CD4-positive, alpha-beta T cell treated with Interleukin-12 subunit alpha and Interleukin-12 subunit beta, for 1 hour (primary cell): ENCODE measurements around the gene SELENOM.
"Not testable (repeated sequence)": the region's sequence is repeated elsewhere in the genome, so short reads cannot be mapped to it uniquely, and the experiment has no call there.

Experiments
- DNase-seq: peaks from one replicate; pipeline ENCODE4 v3.0.0-alpha.2; 2020

The SELENOM gene

GRCh38 chr22:31089160-31090100, 17.9 kb downstream of the SELENOM start:
- peak; percentile 56 for DNase-seq

GRCh38 chr22:31088233-31088986, 19.0 kb downstream of the SELENOM start:
- DNase-seq = no peak

- DNase-seq = no peak
These were observed 19.6 kb downstream of the SELENOM start for GRCh38 chr22:31087744-31088215.

- DNase-seq = no peak
These were observed 20.6 kb downstream of the SELENOM start for GRCh38 chr22:31086703-31087330.

- no peak for DNase-seq
These were observed 21.4 kb downstream of the SELENOM start for GRCh38 chr22:31085928-31086327.

- no peak for DNase-seq
These were observed 21.9 kb downstream of the SELENOM start for GRCh38 chr22:31085493-31085824.

GRCh38 chr22:31084811-31085492, 22.4 kb downstream of the SELENOM start:
- peak; percentile 84 for DNase-seq

- no peak for DNase-seq
These were observed 23.2 kb downstream of the SELENOM start for GRCh38 chr22:31083923-31084810.

- no peak for DNase-seq
These were observed 24.0 kb downstream of the SELENOM start for GRCh38 chr22:31083377-31083768.

GRCh38 chr22:31082606-31083376, 24.6 kb downstream of the SELENOM start:
- DNase-seq = peak; percentile 48

GRCh38 chr22:31081963-31082605, 25.3 kb downstream of the SELENOM start:
- no peak for DNase-seq

- DNase-seq = peak; percentile 89
These were observed 26.3 kb downstream of the SELENOM start, which contains the start of gene SMTN for GRCh38 chr22:31080848-31081649. Gene SMTN (plus strand): TSS chr22:31081318. CDS start chr22:31083259, 1,941 bp downstream.

GRCh38 chr22:31080164-31080847, 27.1 kb downstream of the SELENOM start:
- no peak for DNase-seq

GRCh38 chr22:31079095-31079642, 28.2 kb downstream of the SELENOM start:
- no peak for DNase-seq

GRCh38 chr22:31078389-31078788, 29.0 kb downstream of the SELENOM start:
- DNase-seq = not testable (repeated sequence)

GRCh38 chr22:31077681-31078080, 29.7 kb downstream of the SELENOM start:
- no peak for DNase-seq

GRCh38 chr22:31075961-31076360, 31.4 kb downstream of the SELENOM start:
- DNase-seq = no peak

GRCh38 chr22:31073545-31074145, 33.7 kb downstream of the SELENOM start:
- not testable (repeated sequence) for DNase-seq
